Amniotic epithelial cell (primary cell): Measurements from ENCODE around the gene TNK2.
"Not testable (repeated sequence)": the region's sequence is repeated elsewhere in the genome, so short reads cannot be mapped to it uniquely, and the experiment has no call there.

Experiments
- DNase-seq: peaks from one replicate; pipeline ENCODE4 v3.0.0-alpha.2; 2010; ENCODE audit warnings: low read depth

The TNK2 gene

DNA sequence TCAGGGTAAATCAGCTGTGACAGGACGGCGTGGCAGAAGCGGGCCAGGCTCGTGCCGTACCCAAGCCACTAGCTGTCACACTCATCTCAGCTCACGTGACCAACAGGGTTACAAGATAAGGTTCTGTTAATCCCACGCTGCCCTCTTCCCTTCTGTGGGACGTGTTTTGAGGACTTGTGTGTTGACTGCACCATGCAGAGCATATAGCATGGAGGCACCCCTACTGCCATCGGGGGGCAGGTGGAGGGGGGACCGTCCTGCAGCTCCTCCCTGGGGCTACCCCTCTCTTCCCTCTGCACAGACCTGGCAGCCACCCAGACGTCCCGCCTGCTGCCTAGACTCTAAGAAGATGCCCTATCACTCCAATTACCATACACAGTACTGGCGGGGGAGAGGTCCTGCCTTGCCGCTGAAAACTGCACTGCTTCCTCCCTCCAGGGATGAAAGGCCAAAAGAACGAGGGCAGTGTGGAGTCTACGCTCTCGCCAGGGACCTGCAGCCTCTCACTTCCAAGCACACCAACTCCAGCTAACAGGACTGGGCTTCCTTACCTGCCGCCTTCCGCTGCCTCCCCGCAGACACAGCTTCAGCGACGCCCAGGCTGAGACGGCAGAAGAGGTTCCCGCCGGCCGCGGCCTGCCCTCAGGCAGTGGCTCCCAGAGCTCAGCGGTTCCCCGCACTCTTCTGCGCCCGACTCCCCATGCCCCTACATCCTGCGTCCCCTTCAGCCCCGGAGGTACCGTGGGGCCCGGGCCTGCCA is at the start of gene TNK2:
Gene TNK2 (minus strand): TSS at position 618 of the 760 bp plus-strand sequence. CDS start 19,963 bp downstream, outside the sequence.
- peak; percentile 12 for DNase-seq

- DNase-seq = no peak
These were observed 48.2 kb upstream of the TNK2 start for GRCh38 chr3:195956577-195956976.

GRCh38 chr3:195955416-195955841 is 47.1 kb upstream of the TNK2 start:
- not testable (repeated sequence) for DNase-seq

GRCh38 chr3:195954752-195955119 is 46.4 kb upstream of the TNK2 start:
- DNase-seq = not testable (repeated sequence)

DNA sequence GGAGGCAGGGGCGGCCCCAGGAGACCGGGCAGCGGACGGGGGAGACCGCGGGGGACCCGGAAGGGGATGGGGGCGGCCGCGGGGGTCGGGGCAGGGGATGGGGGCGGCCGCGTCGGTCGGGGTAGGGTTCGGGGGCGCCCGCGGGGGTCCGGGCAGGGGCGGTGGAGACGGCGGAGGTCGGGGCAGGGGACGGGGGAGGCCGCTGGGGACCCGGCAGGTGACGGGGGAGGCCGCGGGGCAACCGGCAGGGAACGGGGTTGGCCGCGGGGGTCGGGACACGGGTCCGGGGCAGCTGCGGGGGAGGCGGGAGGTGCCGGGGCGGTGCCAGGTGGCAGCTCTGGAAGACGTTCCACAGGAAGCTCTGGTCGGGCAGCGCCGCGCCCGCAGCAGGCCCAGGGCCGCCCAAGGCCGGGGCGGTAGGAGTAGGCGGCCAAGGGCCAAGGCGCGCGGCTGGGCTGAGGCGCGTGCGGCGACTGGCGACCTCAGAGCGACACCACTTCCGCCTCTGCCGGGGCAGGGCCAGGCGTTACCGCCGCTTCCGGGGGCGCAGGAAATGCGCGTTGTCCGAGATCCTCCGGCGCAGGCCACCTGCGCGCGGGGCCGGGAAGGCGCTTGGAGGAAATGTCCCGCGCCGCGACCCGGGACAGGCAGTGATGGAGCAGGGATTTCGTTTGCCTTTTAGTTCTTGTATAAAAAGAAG is 45.9 kb upstream of the TNK2 start:
- peak; percentile 33 for DNase-seq

- DNase-seq = not testable (repeated sequence)
These were observed 44.2 kb upstream of the TNK2 start for GRCh38 chr3:195952590-195952989.

DNA sequence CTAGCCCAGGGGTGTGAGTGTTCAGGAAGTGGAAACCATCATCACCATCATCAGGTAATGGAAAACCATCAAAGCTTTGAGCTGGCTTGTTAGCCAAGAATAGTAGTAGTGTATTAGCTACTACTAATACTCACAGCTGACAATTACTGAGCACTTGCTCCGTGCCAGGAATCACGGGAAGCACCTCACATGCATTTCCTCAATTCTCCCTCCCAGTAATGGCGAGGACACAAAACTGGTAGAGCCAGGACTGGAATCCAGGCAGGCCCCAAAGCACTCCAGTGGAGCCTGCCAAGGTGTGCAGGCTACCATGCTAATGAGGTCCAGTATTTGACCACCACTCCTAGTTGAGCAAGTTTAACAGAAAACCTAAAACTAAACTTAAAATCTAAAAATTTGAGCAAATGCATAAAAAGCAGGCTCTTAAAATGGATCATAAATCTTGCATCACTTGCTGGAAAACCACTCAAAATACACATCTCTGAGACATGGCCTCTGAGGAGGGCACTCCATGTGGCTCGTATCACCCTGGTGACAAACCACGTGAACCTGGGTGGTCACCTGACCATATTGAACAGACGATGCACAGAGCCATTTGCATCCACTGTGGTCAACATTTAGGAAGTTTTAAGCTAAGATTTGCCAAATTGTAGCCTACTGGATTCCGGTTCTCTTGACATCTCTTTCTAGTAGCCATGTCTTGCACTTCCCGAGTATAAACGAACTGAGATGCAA is 43.3 kb upstream of the TNK2 start:
- not testable (repeated sequence) for DNase-seq

- DNase-seq = not testable (repeated sequence)
These were observed 42.4 kb upstream of the TNK2 start for GRCh38 chr3:195950731-195951130.

- not testable (repeated sequence) for DNase-seq
These were observed 41.8 kb upstream of the TNK2 start for GRCh38 chr3:195950164-195950563.

DNA sequence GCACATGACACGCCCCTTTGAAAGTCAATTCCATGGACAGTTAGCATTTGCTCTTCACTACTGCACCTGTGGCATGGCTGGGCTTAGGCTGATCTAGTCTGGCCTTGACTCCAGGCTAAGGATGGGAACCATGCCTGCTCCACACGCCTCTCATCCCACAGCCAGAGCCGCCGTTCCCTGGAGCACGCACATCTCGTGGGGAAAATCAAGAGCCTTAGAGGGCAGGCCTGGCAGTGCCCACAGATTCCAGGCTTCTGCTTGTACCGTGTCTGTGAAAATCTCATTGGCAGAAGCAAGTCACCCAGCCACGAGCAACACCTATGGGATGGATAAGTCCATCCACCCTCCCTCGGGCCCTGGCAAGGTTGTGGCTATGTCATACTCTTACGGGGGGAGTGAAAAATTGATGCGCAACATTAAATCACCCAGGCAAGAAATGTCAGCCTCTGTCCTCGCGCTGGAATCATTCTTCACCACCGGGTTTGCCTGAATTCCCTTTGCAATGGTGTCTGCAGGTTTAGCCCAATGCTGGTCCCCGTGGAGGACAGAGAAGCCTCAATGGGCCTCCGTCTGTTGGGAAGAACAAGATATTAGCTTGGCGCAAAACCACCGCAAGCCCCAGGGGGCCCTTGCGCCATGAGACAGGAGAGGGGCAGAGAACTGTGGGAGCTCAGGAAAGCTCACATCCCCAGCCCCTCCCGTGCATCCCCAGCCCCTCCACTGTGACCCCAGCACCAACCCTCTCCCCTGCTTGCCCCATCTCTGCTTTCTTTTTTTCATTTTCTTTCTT is 38.8 kb upstream of the TNK2 start:
- DNase-seq = not testable (repeated sequence)

DNA sequence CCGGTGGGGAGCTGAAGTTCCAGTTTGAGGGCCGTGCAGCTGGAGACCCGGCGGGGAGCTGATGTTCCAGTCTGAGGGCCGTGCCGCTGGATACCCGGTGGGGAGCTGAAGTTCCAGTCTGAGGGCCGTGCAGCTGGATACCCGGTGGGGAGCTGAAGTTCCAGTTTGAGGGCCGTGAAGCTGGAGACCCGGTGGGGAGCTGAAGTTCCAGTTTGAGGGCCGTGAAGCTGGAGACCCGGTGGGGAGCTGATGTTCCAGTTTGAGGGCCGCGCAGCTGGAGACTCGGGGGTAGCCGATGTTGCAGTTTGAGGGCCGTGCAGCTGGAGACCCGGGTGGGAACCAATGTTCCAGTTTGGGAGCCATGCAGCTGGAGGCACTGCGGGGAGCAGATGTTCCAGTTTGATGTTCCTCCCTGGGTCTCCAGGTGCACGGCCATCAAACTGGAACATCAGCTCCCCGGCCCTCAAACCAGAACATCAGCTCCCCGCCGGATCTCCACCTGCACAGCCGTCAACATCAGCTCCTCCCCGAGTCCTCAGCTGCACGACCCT is 33.0 kb upstream of the TNK2 start:
- not testable (repeated sequence) for DNase-seq

DNA sequence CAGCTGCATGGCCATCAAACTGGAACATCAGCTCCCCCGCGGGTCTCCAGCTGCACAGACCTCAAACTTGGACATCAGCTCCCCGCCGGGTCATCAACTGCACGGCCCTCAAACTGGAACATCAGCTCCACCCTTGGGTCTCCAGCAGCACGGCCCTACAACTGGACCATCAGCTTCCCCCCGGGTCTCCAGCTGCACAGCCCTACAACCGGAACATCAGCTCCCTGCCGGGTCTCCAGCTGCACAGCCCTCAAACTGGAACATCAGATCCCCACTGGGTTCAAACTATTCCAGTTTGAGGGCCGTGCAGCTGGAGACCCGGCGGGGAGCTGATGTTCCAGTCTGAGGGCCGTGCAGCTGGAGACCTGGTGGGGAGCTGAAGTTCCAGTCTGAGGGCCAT is 32.5 kb upstream of the TNK2 start:
- DNase-seq = not testable (repeated sequence)

- not testable (repeated sequence) for DNase-seq
These were observed 31.4 kb upstream of the TNK2 start for GRCh38 chr3:195939526-195940470.

DNA sequence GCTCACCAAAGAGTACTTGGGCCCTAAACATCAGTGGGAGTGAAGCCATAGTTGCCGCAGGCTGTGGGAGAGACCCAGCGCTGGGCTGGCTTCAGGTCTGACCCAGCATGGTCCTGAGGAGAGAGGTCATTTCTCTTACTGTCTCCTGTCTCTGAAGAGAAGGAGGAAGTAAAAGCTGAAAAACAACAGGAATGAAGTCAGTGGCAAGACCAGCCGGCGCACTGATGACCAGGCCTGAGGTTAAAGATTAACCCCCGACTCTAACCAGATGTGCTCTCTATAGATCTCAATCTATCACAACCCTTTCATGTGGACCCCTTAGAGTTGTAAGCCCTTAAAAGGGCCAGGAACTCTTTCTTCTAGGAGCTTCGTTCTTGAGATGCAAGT is 24.7 kb upstream of the TNK2 start:
- DNase-seq = not testable (repeated sequence)

- DNase-seq = no peak
These were observed 24.2 kb upstream of the TNK2 start for GRCh38 chr3:195932418-195933043.

- DNase-seq = no peak
These were observed 23.4 kb upstream of the TNK2 start for GRCh38 chr3:195931582-195932273.

DNA sequence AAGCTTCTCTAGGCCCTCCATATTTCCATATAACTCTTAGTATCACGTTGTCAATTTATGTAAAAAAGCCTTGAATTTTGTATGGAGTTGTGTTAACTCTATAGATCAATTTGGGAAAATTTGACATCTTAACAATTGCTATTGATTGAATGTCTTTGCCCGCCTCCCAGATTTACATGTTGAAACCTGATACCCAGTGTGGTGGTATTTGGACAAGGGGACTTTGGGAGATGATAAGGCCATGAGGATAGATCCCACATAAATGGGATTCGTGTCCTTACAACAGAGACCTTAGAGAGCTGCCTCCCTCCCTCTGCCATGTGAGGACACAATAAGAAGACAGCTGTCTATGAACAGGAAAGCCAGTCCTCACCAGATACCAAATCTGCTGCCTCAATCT is 21.1 kb upstream of the TNK2 start:
- no peak for DNase-seq

DNA sequence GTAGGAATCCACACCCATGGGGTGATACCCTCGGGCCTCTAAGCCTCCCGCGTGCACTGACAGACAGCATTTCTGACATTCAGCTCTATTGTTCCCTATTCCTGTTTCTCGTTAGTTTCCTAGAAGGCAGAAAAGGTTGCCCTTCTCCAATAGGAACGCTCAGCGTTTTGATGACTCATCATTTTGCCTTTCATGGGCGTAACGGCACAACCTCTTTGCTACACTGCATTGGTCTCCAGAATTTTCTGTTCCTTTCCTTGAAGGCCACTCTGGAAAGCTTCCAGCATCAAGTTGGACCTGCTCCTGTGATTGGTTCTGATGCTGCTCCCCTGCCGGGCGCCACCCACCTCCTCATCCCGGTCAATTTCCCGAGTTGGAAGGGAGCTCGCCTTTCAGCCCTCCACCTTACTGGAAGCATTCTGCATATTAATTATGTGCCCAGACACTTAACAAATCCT is 13.0 kb upstream of the TNK2 start:
- DNase-seq = no peak

DNA sequence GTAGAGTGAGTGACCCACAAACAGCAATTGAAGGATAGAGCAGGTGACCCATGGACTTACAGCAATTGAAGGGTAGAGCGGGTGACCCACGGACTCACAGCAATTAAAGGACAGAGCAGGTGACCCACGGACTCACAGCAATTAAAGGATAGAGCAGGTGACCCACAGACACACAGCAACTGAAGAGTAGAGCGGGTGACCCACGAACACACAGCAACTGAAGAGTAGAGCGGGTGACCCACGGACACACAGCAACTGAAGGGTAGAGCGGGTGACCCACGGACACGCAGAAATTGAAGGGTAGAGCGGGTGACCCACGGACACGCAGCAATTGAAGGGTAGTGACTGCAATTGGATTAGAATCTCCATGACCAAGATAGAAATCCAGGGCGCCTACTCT is 9.8 kb upstream of the TNK2 start:
- DNase-seq = no peak
